SK-N-SH treated with all-trans-retinoic acid at 6 μM for 48 hours (cell line): Measurements from ENCODE around the gene LONRF2.
"Not testable (repeated sequence)": the region's sequence is repeated elsewhere in the genome, so short reads cannot be mapped to it uniquely, and the experiment has no call there.

Experiments used
- ATAC-seq: fragments of 200-7000 bp; cut with Tn5 transposase; 3 replicates; pipeline ENCODE4 v1.9.1; 2020; ENCODE audit warnings: mild to moderate bottlenecking, moderate library complexity
- ARNTL ChIP-seq: fragments of 450-650 bp; formaldehyde crosslinking; IDR thresholded peaks from 2 replicates; pipeline ENCODE4 v1.5.0; 2020; ENCODE audit warnings: low read depth, mild to moderate bottlenecking, moderate library complexity, borderline replicate concordance
- BACH2 ChIP-seq: fragments of 250-450 bp; sonication (Bioruptor Pico); IDR thresholded peaks from 2 replicates; pipeline ENCODE4 v1.9.0; 2021; ENCODE audit warnings: mild to moderate bottlenecking, borderline replicate concordance
- CREB5 ChIP-seq: fragments of 250-450 bp; sonication (Bioruptor Pico); IDR thresholded peaks from 2 replicates; pipeline ENCODE4 v1.5.1; 2020; ENCODE audit warnings: low read depth, mild to moderate bottlenecking, moderate library complexity
- CSDC2 ChIP-seq: fragments of 250-450 bp; sonication (Bioruptor Pico); IDR thresholded peaks from 2 replicates; pipeline ENCODE4 v1.5.0; 2020; ENCODE audit warnings: mild to moderate bottlenecking, moderate library complexity
- CSRNP3 ChIP-seq: fragments of 250-450 bp; sonication (Bioruptor Pico); IDR thresholded peaks from 2 replicates; pipeline ENCODE4 v1.5.1; 2021; ENCODE audit warnings: mild to moderate bottlenecking, moderate library complexity
- ESRRG ChIP-seq: fragments of 250-450 bp; sonication (Bioruptor Pico); IDR thresholded peaks from 2 replicates; pipeline ENCODE4 v1.6.1; 2021; ENCODE audit warnings: mild to moderate bottlenecking
- GLIS3 ChIP-seq: fragments of 250-450 bp; sonication (Bioruptor Pico); IDR thresholded peaks from 2 replicates; pipeline ENCODE4 v1.5.0; 2020; ENCODE audit warnings: mild to moderate bottlenecking, moderate library complexity
- ISL1 ChIP-seq: fragments of 250-450 bp; sonication (Bioruptor Pico); IDR thresholded peaks from 2 replicates; pipeline ENCODE4 v2.1.2; 2022; ENCODE audit warnings: mild to moderate bottlenecking, moderate library complexity
- OSR1 ChIP-seq: fragments of 250-450 bp; sonication (Bioruptor Pico); IDR thresholded peaks from 2 replicates; pipeline ENCODE4 v1.8.0; 2022; ENCODE audit warnings: moderate library complexity, mild to moderate bottlenecking, inconsistent platforms
- PATZ1 ChIP-seq: fragments of 250-450 bp; sonication (Bioruptor Pico); IDR thresholded peaks from 2 replicates; pipeline ENCODE4 v1.8.0; 2020; ENCODE audit warnings: mild to moderate bottlenecking, moderate library complexity, borderline replicate concordance
- POU6F1 ChIP-seq: fragments of 250-450 bp; sonication (Bioruptor Pico); IDR thresholded peaks from 2 replicates; pipeline ENCODE4 v1.8.0; 2021; ENCODE audit warnings: low read depth, mild to moderate bottlenecking, moderate library complexity, borderline replicate concordance
- PPARA ChIP-seq: fragments of 250-450 bp; sonication (Bioruptor Pico); IDR thresholded peaks from 2 replicates; pipeline ENCODE4 v1.5.0; 2020; ENCODE audit warnings: mild to moderate bottlenecking, borderline replicate concordance
- RARB ChIP-seq: fragments of 250-450 bp; sonication (Bioruptor Pico); IDR thresholded peaks from 2 replicates; pipeline ENCODE4 v1.8.0; 2021; ENCODE audit warnings: mild to moderate bottlenecking, moderate library complexity
- SNAI2 ChIP-seq: fragments of 250-450 bp; sonication (Bioruptor Pico); IDR thresholded peaks from 2 replicates; pipeline ENCODE4 v1.5.0; 2020; ENCODE audit warnings: mild to moderate bottlenecking, moderate library complexity
- TCF4 ChIP-seq: fragments of 250-450 bp; sonication (Bioruptor Pico); IDR thresholded peaks from 2 replicates; pipeline ENCODE4 v1.8.0; 2021; ENCODE audit warnings: mild to moderate bottlenecking, moderate library complexity, borderline replicate concordance
- TOX ChIP-seq: fragments of 250-450 bp; sonication (Bioruptor Pico); IDR thresholded peaks from 2 replicates; pipeline ENCODE4 v1.8.0; 2021; ENCODE audit warnings: mild to moderate bottlenecking, moderate library complexity, borderline replicate concordance
- TSHZ2 ChIP-seq: fragments of 250-450 bp; sonication (Bioruptor Pico); IDR thresholded peaks from 2 replicates; pipeline ENCODE4 v1.5.0; 2020; ENCODE audit warnings: mild to moderate bottlenecking, moderate library complexity
- ZC3H10 ChIP-seq: fragments of 250-450 bp; sonication (Bioruptor Pico); IDR thresholded peaks from 2 replicates; pipeline ENCODE4 v1.5.1; 2021; ENCODE audit warnings: mild to moderate bottlenecking, moderate library complexity
- ZFP3 ChIP-seq: fragments of 250-450 bp; sonication (Bioruptor Pico); IDR thresholded peaks from 2 replicates; pipeline ENCODE4 v1.5.0; 2020; ENCODE audit warnings: mild to moderate bottlenecking, moderate library complexity
- ZFP30 ChIP-seq: fragments of 450-650 bp; formaldehyde crosslinking; IDR thresholded peaks from 2 replicates; pipeline ENCODE4 v1.5.0; 2022; ENCODE audit warnings: mild to moderate bottlenecking, moderate library complexity
- ZNF70 ChIP-seq: fragments of 450-650 bp; formaldehyde crosslinking; IDR thresholded peaks from 2 replicates; pipeline ENCODE4 v1.5.0; 2020; ENCODE audit warnings: mild to moderate bottlenecking, moderate library complexity
- ZNF8 ChIP-seq: fragments of 450-650 bp; formaldehyde crosslinking; IDR thresholded peaks from 2 replicates; pipeline ENCODE4 v1.5.0; 2020; ENCODE audit warnings: mild to moderate bottlenecking, moderate library complexity

The LONRF2 gene

GRCh38 chr2:100365434-100365833 is 43.1 kb upstream of the LONRF2 start:
- peak; percentile 37; the same call in 1 of the 3 replicates for ATAC-seq
- no peak for TF ChIP-seq ZNF70
- no peak for TF ChIP-seq CSRNP3 (CRISPR knock-in tag)
- TF ChIP-seq BACH2 (CRISPR knock-in tag): no peak
- TF ChIP-seq RARB (CRISPR knock-in tag): no peak
- TF ChIP-seq PATZ1: no peak
- TF ChIP-seq ZFP30 (CRISPR knock-in tag): no peak
- TF ChIP-seq OSR1 (CRISPR knock-in tag): no peak
- TF ChIP-seq ESRRG (CRISPR knock-in tag): no peak
- TF ChIP-seq CREB5 (CRISPR knock-in tag): no peak
- TF ChIP-seq POU6F1 (CRISPR knock-in tag): no peak
- TF ChIP-seq PPARA (CRISPR knock-in tag): no peak
- no peak for TF ChIP-seq ISL1 (CRISPR knock-in tag)
- TF ChIP-seq TSHZ2 (CRISPR knock-in tag): no peak
- TF ChIP-seq TOX: no peak
- no peak for TF ChIP-seq ARNTL (CRISPR knock-in tag)
- TF ChIP-seq ZNF8 (CRISPR knock-in tag): no peak
- no peak for TF ChIP-seq CSDC2
- no peak for TF ChIP-seq GLIS3 (CRISPR knock-in tag)
- TF ChIP-seq TCF4 (CRISPR knock-in tag): no peak

- not testable (repeated sequence) for ATAC-seq
Observed at GRCh38 chr2:100362269-100362668, 40.0 kb upstream of the LONRF2 start.

GRCh38 chr2:100359576-100359975 is 37.3 kb upstream of the LONRF2 start:
- TF ChIP-seq ARNTL (CRISPR knock-in tag): no peak
- no peak for TF ChIP-seq ZC3H10 (CRISPR knock-in tag)
- no peak for TF ChIP-seq GLIS3 (CRISPR knock-in tag)

GRCh38 chr2:100358554-100358953 is 36.3 kb upstream of the LONRF2 start:
- no peak for ATAC-seq
- TF ChIP-seq CSRNP3 (CRISPR knock-in tag) (no peak), ISL1 (CRISPR knock-in tag) (no peak), CSDC2 (no peak), ARNTL (CRISPR knock-in tag) (no peak), OSR1 (CRISPR knock-in tag) (no peak), RARB (CRISPR knock-in tag) (no peak), ZFP3 (CRISPR knock-in tag) (no peak), PPARA (CRISPR knock-in tag) (no peak), POU6F1 (CRISPR knock-in tag) (no peak), ZC3H10 (CRISPR knock-in tag) (no peak), ESRRG (CRISPR knock-in tag) (no peak), ZNF8 (CRISPR knock-in tag) (no peak), SNAI2 (CRISPR knock-in tag) (no peak), CREB5 (CRISPR knock-in tag) (no peak)

More at GRCh38 chr2:100359576-100359975, 37.3 kb upstream of the LONRF2 start:
- ATAC-seq: no peak
